Activated CD4-positive, alpha-beta T cell treated with anti-CD3 and anti-CD28 coated beads for 4 hours (primary cell): Measurements from ENCODE around the gene FCRL6.

Experiments used
- DNase-seq, 2 donors: peaks; one replicate each; pipeline ENCODE4 v3.0.0-alpha.2; 2020

The FCRL6 gene

GRCh38 chr1:159802111-159802510 lies at the start of gene FCRL6:
Gene FCRL6 (plus strand): TSS chr1:159802360. CDS start chr1:159802425, 65 bp downstream.
- DNase-seq, result no peak

GRCh38 chr1:159753386-159753785 lies 48.8 kb upstream of the FCRL6 start:
- DNase-seq, result no peak

- DNase-seq, result no peak
These were observed 46.6 kb upstream of the FCRL6 start for GRCh38 chr1:159755451-159756007.

- DNase-seq, result no peak
These were observed 45.8 kb upstream of the FCRL6 start for GRCh38 chr1:159756397-159756796.

- no peak for DNase-seq
These were observed 38.5 kb upstream of the FCRL6 start for GRCh38 chr1:159763686-159764085.

GRCh38 chr1:159765806-159766205 lies 36.4 kb upstream of the FCRL6 start:
- no peak for DNase-seq

GRCh38 chr1:159771127-159771895 lies 30.8 kb upstream of the FCRL6 start:
- DNase-seq, result no peak

- DNase-seq, result no peak
These were observed 27.7 kb upstream of the FCRL6 start for GRCh38 chr1:159774465-159774864.

- DNase-seq, result no peak
These were observed 26.4 kb upstream of the FCRL6 start for GRCh38 chr1:159775716-159776115.

- DNase-seq, result no peak
These were observed 23.9 kb upstream of the FCRL6 start for GRCh38 chr1:159778266-159778665.

GRCh38 chr1:159779403-159779851 lies 22.7 kb upstream of the FCRL6 start:
- DNase-seq, result no peak

GRCh38 chr1:159780583-159781582 lies 21.3 kb upstream of the FCRL6 start, which contains the start of gene DUSP23:
Gene DUSP23 (plus strand): TSS chr1:159780962. CDS start chr1:159781101, 139 bp downstream.
- DNase-seq, result peak; percentile 94 to 97

GRCh38 chr1:159781992-159782391 lies 20.2 kb upstream of the FCRL6 start:
- no peak for DNase-seq

GRCh38 chr1:159783724-159784123 lies 18.4 kb upstream of the FCRL6 start:
- no peak for DNase-seq

GRCh38 chr1:159786465-159786864 lies 15.7 kb upstream of the FCRL6 start:
- no peak for DNase-seq

- no peak for DNase-seq
These were observed 15.2 kb upstream of the FCRL6 start for GRCh38 chr1:159786966-159787365.

GRCh38 chr1:159790237-159790917 lies 11.8 kb upstream of the FCRL6 start:
- no peak for DNase-seq

GRCh38 chr1:159791031-159791430 lies 11.1 kb upstream of the FCRL6 start:
- no peak for DNase-seq

GRCh38 chr1:159791461-159791860 lies 10.7 kb upstream of the FCRL6 start:
- no peak for DNase-seq

- DNase-seq, result no peak
These were observed 6.6 kb upstream of the FCRL6 start for GRCh38 chr1:159795534-159795933.

GRCh38 chr1:159798893-159799292 lies 3.3 kb upstream of the FCRL6 start:
- DNase-seq, result peak; percentile 30 to 32

- no peak for DNase-seq
These were observed 2.6 kb upstream of the FCRL6 start for GRCh38 chr1:159799446-159799985.
